ENCODE results near the gene ASB14.

Gene ASB14

GRCh38 chr3:57278237-57278636 lies 14.2 kb downstream of the ASB14 start:
- no peak overlapping the region for H3K4me3 ChIP-seq (ENCODE audit: low read depth, low read length)
- TF ChIP-seq CTCF (IDR thresholded peaks at IDR 0.05; ENCODE audit: low read depth, low read length), result no peak

- H3K4me3 ChIP-seq (ENCODE audit: low read depth, low read length), result no peak overlapping the region
Measured at GRCh38 chr3:57275393-57275792, 17.1 kb downstream of the ASB14 start.

GRCh38 chr3:57274845-57275244 lies 17.6 kb downstream of the ASB14 start:
- no peak overlapping the region for H3K4me3 ChIP-seq (ENCODE audit: low read depth, low read length)
- no peak for TF ChIP-seq CTCF (IDR thresholded peaks at IDR 0.05; ENCODE audit: low read depth, low read length)

More at GRCh38 chr3:57275393-57275792, 17.1 kb downstream of the ASB14 start:
- no peak for TF ChIP-seq CTCF (IDR thresholded peaks at IDR 0.05; ENCODE audit: low read depth, low read length)

- TF ChIP-seq CTCF (IDR thresholded peaks at IDR 0.05; ENCODE audit: low read depth, low read length), result no peak
- H3K4me3 ChIP-seq (ENCODE audit: low read depth, low read length), result no peak overlapping the region
Measured at GRCh38 chr3:57268416-57268815, 24.1 kb downstream of the ASB14 start.

- TF ChIP-seq CTCF (IDR thresholded peaks at IDR 0.05; ENCODE audit: low read depth, low read length), result no peak
- no peak overlapping the region for H3K4me3 ChIP-seq (ENCODE audit: low read depth, low read length)
Measured at GRCh38 chr3:57261929-57262328, 30.6 kb downstream of the ASB14 start.

GRCh38 chr3:57261119-57261518 lies 31.4 kb downstream of the ASB14 start:
- TF ChIP-seq CTCF (IDR thresholded peaks at IDR 0.05; ENCODE audit: low read depth, low read length), result no peak
- H3K4me3 ChIP-seq (ENCODE audit: low read depth, low read length), result no peak overlapping the region

GRCh38 chr3:57257678-57258077 lies 34.8 kb downstream of the ASB14 start:
- no peak for TF ChIP-seq CTCF (IDR thresholded peaks at IDR 0.05; ENCODE audit: low read depth, low read length)
- H3K4me3 ChIP-seq (ENCODE audit: low read depth, low read length), result no peak overlapping the region
